Upper lobe of right lung (tissue), 1 donor: Measurements from ENCODE around the gene PTPRR. TPM values are rescaled to one million over a fixed set of nuclear protein-coding genes. Genes with fewer than 3 reads are reported as not detected.

Source experiments
- ATAC-seq: fragments of 200-7000 bp; cut with Tn5 transposase; one replicate; pipeline ENCODE4 v1.9.1; 2020; ENCODE audit warnings: mild to moderate bottlenecking, moderate library complexity
- DNase-seq: peaks from one replicate; pipeline ENCODE4 v3.0.0-alpha.2; 2020
- H3K27ac ChIP-seq: fragments of 200-600 bp; one replicate; pipeline ENCODE4 v1.8.0; 2022
- H3K27me3 ChIP-seq: fragments of 200-600 bp; one replicate; pipeline ENCODE4 v1.8.0; 2022; ENCODE audit warnings: mild to moderate bottlenecking
- H3K36me3 ChIP-seq: fragments of 200-600 bp; one replicate; pipeline ENCODE4 v1.8.0; 2022
- H3K4me1 ChIP-seq: fragments of 200-600 bp; one replicate; pipeline ENCODE4 v1.8.0; 2022
- H3K4me3 ChIP-seq: fragments of 200-600 bp; one replicate; pipeline ENCODE4 v1.8.0; 2022; ENCODE audit warnings: mild to moderate bottlenecking
- H3K9me3 ChIP-seq: fragments of 200-600 bp; one replicate; pipeline ENCODE4 v1.8.0; 2022
- CTCF ChIP-seq: fragments of 200-600 bp; IDR thresholded peaks from one replicate; pipeline ENCODE4 v1.8.0; 2022; ENCODE audit warnings: antibody characterized with exemption
- intact Hi-C: fragments of 100-400 bp; cut with DNase I; formaldehyde crosslinking; loops from one replicate; pipeline ENCODE4 v1.11.0; 2022
- total RNA-seq: library from RNA; stranded (reverse); fragmentation: NEBNext Ultra II Directional; extraction: Animal tissue kit (Norgen Biotek cat#: 25700); gene quantifications from one replicate; pipeline ENCODE4 v1.2.1, GENCODE V29; 2021
- donor health status: DM: no; HTN: yes; CAD: no; lungs with severe emphysema.

The PTPRR gene
- total RNA-seq, 1 donor from 2014 or later = 5.1 TPM

DNA sequence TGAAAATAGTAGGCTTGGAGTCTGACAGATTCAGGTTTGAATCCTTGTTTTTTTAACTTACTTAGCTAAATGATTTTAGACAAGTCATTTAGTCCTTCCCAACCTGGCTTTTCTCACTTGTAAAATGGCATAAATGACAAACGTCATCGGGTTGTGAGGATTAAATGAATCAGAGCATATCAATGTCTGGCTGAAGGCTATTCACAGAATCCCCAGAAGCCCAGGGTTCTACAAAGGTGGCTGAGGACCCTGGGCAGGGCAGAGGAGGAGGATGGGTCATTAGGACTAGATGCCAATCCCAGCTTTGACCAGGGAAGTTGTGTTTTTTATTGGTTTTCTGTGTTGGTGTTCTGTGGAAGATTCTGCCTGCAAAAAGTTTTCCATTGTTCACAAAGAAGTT lies 275.7 kb downstream of the PTPRR start:
- DNase-seq (no peak), ATAC-seq (no peak)
- H3K4me1 ChIP-seq = peaks cover 17% of the 10 kb centered on the region
- H3K4me3 ChIP-seq = no peak overlapping the region
- no peaks in the 10 kb centered on the region for H3K9me3 ChIP-seq
- intact Hi-C loops = no loop called here
- no peak for TF ChIP-seq CTCF
- H3K36me3 ChIP-seq = no peaks in the 10 kb centered on the region
- H3K27me3 ChIP-seq = no peaks in the 10 kb centered on the region
- H3K27ac ChIP-seq = no peak overlapping the region

GRCh38 chr12:70643939-70644338 lies 276.6 kb downstream of the PTPRR start:
- intact Hi-C loops = no loop called here

GRCh38 chr12:70641691-70642090 lies 278.8 kb downstream of the PTPRR start:
- no peaks in the 10 kb centered on the region for H3K27me3 ChIP-seq
- H3K27ac ChIP-seq = no peak overlapping the region
- H3K4me1 ChIP-seq = peaks cover 14% of the 10 kb centered on the region
- no peak overlapping the region for H3K4me3 ChIP-seq
- TF ChIP-seq CTCF = no peak
- intact Hi-C loops = no loop called here
- DNase-seq (no peak), ATAC-seq (no peak)
- no peaks in the 10 kb centered on the region for H3K36me3 ChIP-seq
- H3K9me3 ChIP-seq = no peaks in the 10 kb centered on the region

More at GRCh38 chr12:70643939-70644338, 276.6 kb downstream of the PTPRR start:
- no peak overlapping the region for H3K27ac ChIP-seq
- H3K4me1 ChIP-seq = peaks cover 17% of the 10 kb centered on the region
- H3K27me3 ChIP-seq = no peaks in the 10 kb centered on the region
- no peaks in the 10 kb centered on the region for H3K9me3 ChIP-seq
- ATAC-seq = no peak
- no peak overlapping the region for H3K4me3 ChIP-seq
- DNase-seq = no peak
- H3K36me3 ChIP-seq = no peaks in the 10 kb centered on the region
- no peak for TF ChIP-seq CTCF

DNA sequence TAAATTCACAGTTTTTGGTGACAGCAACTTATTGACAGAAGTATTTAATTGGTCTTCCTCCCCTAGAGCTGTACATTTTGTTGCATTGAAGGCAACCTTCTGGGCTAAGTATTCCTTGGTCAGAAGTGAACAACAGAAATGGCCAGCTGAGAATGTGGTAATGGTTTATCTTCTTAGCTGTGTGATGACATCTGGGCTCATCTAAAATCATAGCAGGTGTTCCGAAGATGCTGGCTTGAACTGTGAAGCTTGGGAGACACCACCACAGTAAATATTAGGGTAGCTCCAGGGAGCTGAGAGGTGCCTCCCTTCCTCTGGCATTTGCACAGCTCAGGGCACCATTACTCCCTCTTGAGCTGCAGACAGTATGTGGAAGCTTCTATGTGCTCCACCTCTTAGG lies 279.6 kb downstream of the PTPRR start:
- ATAC-seq = no peak
- Histone ChIP-seq H3K4me3 (no peak overlapping the region), H3K27me3 (no peaks in the 10 kb centered on the region)

GRCh38 chr12:70639535-70639934 lies 281.0 kb downstream of the PTPRR start:
- Histone ChIP-seq H3K4me1 (no peaks in the 10 kb centered on the region), H3K4me3 (no peak overlapping the region), H3K27ac (no peak overlapping the region), H3K27me3 (no peaks in the 10 kb centered on the region), H3K9me3 (no peaks in the 10 kb centered on the region), H3K36me3 (no peaks in the 10 kb centered on the region)
- DNase-seq (no peak), ATAC-seq (no peak)
- intact Hi-C loops = no loop called here
- TF ChIP-seq CTCF = no peak

More for the DNA sequence above, 279.6 kb downstream of the PTPRR start:
- H3K27ac ChIP-seq = no peak overlapping the region
- no peak for DNase-seq
- peaks cover 8% of the 10 kb centered on the region for H3K4me1 ChIP-seq
- TF ChIP-seq CTCF = no peak
- H3K36me3 ChIP-seq = no peaks in the 10 kb centered on the region
- intact Hi-C loops = no loop called here
- H3K9me3 ChIP-seq = no peaks in the 10 kb centered on the region

DNA sequence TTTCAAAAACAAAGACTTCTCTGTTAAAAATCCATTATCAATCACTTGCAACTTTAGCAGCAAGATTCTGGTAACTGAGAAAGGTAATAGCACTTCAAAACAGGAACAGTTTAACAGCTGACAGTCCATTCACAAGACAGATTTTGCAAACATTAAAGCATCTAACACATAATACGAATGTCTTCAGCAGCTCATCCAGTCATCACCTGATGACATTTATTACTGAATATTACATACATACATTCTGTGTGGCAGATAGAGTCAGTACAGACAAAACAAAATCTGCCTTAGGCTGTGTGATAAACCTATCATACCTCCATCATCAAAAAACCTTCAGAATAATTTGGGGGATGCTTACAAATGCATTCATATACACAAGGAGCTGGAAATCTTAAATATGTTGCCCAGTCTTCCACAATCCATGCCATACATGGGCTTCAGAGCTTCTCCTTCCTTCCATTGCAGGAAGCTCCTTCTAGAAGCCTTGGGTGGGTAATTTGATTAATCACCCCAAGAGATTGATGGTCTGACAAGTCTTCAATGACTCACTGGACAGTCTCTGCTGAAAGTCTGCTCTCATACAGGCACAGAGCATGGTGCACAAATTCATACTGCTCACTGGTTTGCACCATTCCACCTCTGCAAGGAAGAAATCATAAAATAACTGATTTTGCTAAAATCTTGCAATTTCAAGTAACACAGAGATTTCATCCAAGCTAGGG lies 281.7 kb downstream of the PTPRR start:
- no peaks in the 10 kb centered on the region for H3K36me3 ChIP-seq
- no peaks in the 10 kb centered on the region for H3K4me1 ChIP-seq
- no peak overlapping the region for H3K27ac ChIP-seq
- intact Hi-C loops = no loop called here
- no peak for DNase-seq
- ATAC-seq = no peak
- TF ChIP-seq CTCF = no peak
- no peak overlapping the region for H3K4me3 ChIP-seq
- no peaks in the 10 kb centered on the region for H3K9me3 ChIP-seq
- no peaks in the 10 kb centered on the region for H3K27me3 ChIP-seq
